ENCODE measurements around the gene REXO1. TPM values are rescaled to one million over a fixed set of nuclear protein-coding genes. Genes with fewer than 3 reads are reported as not detected.

The REXO1 gene
- total and polyA plus RNA-seq, 9 donors = 4.8 to 46.7 (median 25.8) TPM

DNA sequence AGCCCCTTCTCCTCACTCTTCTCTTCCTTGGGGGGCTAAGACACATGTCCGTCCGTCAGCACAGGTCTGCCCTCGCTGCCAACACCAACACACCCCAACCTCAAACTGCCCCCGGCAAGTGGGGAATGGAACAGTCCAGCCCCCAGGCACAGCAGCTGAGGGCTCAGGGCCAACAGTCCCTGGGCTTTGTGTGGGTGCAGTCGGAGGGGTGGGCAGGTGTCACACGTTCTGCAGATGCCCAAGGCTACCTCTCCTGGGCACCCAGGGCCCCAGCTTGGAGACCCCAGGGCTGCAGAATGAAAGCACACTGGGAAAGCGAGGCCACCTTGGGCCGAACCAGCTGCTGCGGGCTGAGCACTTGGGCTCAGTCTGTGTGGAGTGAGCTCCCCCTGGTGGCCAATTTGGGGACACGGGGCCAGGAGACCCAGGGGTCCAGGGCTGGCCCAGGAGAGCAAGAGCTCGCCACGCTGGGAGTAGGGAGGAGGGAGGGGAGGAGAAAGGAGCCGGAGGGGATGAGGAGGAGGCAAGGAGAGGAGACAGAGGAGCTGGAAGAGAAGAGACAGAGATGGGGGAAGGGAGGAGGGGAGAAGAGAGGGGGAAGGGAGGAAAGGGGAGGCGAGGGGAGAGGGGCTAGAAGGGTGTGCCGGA, 22.2 kb downstream of the REXO1 start:
- 15 to 21% (median 16%) methylated on average over 15 of the region's 15 CpGs for WGBS, 3 donors
- Histone ChIP-seq H3K27me3 (no peaks in the 10 kb centered on the region), H3K9me3 (no peaks in the 10 kb centered on the region), H3K4me3 (no peak overlapping the region), H3K36me3 (no peaks in the 10 kb centered on the region), H3K4me1 (ENCODE audit: insufficient read depth) (peaks cover 8% of the 10 kb centered on the region), H3K27ac (peak overlapping the region; percentile 68 to 89)
- peak; percentile 84 to 92 (median 92) for DNase-seq
- TF ChIP-seq, protein P1, sequence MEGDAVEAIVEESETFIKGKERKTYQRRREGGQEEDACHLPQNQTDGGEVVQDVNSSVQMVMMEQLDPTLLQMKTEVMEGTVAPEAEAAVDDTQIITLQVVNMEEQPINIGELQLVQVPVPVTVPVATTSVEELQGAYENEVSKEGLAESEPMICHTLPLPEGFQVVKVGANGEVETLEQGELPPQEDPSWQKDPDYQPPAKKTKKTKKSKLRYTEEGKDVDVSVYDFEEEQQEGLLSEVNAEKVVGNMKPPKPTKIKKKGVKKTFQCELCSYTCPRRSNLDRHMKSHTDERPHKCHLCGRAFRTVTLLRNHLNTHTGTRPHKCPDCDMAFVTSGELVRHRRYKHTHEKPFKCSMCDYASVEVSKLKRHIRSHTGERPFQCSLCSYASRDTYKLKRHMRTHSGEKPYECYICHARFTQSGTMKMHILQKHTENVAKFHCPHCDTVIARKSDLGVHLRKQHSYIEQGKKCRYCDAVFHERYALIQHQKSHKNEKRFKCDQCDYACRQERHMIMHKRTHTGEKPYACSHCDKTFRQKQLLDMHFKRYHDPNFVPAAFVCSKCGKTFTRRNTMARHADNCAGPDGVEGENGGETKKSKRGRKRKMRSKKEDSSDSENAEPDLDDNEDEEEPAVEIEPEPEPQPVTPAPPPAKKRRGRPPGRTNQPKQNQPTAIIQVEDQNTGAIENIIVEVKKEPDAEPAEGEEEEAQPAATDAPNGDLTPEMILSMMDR (IDR thresholded peaks at IDR 0.05) = peak; percentile 91 to 95 (median 95)
- TF ChIP-seq POLR2A (IDR thresholded peaks at IDR 0.05) (no peak), EP300 (IDR thresholded peaks at IDR 0.05) (no peak)
- intact Hi-C loops (cut with DNase I) = loop anchor here in 2 of 4 donors (10.0 kb wide), 2 partner anchors 151 to 281 kb away; no protein-coding TSS in a partner anchor

DNA sequence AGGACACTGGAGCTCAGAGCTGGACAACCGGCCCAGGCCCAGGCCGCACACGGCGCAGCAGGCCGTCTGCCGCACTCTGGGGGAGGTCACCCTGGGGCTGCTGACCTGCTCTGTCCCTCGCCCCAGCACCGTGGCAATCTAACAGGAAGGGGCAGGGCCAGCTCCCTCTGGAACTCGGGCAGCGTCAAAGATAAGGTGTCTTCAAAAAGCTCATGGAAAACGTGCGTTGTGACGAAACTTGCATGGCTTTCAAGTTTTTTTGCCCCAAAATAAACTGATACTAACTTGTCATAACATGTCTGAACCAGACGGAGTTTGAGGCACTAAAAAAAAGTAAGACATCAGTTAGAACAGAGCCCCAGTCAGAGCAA, 24.0 kb downstream of the REXO1 start:
- no peak overlapping the region for H3K27ac ChIP-seq
- no peak for DNase-seq
- peaks cover 8% of the 10 kb centered on the region for H3K4me1 ChIP-seq (ENCODE audit: insufficient read depth)
- H3K9me3 ChIP-seq = no peaks in the 10 kb centered on the region
- WGBS, 3 donors = 73 to 79% (median 76%) methylated on average over 14 of the region's 14 CpGs
- intact Hi-C loops (cut with DNase I) = loop anchor here in 2 of 4 donors (10.0 kb wide), 2 partner anchors 149 to 279 kb away; no protein-coding TSS in a partner anchor
- no peaks in the 10 kb centered on the region for H3K36me3 ChIP-seq
- TF ChIP-seq, protein P1 (IDR thresholded peaks at IDR 0.05) = no peak
- TF ChIP-seq POLR2A (IDR thresholded peaks at IDR 0.05) = no peak
- TF ChIP-seq EP300 (IDR thresholded peaks at IDR 0.05) = no peak
- no peaks in the 10 kb centered on the region for H3K27me3 ChIP-seq
- H3K4me3 ChIP-seq = no peak overlapping the region

DNA sequence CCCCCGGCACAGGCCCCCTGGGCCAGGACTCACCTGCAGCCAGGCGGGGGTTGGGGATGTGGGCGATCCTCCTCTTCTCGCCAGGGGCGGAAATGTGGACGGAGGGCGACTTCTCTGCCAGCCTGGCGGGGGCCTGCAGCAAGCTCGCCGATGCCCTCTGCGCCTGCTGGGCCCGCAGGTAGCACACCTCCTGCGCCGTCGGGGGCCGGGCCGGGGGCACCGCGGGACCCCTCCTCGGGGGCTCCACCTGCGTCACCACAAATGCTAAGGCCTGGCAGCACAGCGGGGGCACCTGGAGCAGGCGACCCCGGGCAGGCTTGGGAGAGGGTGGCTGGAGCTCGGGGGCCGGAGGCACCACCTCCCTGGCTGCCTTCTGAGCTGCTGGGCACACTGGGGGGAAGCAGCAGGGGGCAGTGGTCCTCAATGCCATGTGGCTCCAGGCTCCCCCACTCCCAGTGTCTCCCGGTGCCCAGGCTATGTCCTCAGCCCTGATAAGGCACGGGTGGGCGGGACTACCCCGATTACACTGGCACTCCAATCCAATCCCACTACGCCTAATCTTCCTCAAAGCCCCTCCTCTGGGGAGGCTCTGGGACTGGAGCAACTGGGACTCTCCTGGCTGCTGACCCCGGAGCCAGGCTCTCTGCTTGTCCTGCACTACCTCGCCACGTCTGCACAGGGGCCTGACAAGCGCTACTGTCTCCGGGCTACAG, 24.6 kb downstream of the REXO1 start:
- Histone ChIP-seq H3K36me3 (no peaks in the 10 kb centered on the region), H3K4me3 (no peak overlapping the region), H3K27ac (no peak overlapping the region), H3K27me3 (no peaks in the 10 kb centered on the region), H3K9me3 (no peaks in the 10 kb centered on the region), H3K4me1 (ENCODE audit: insufficient read depth) (peaks cover 8% of the 10 kb centered on the region)
- 83 to 89% (median 89%) methylated on average over 35 to 36 of the region's 36 CpGs for WGBS, 3 donors
- TF ChIP-seq POLR2A (IDR thresholded peaks at IDR 0.05) (no peak), EP300 (IDR thresholded peaks at IDR 0.05) (no peak)
- TF ChIP-seq, protein P1 (IDR thresholded peaks at IDR 0.05) = no peak
- intact Hi-C loops (cut with DNase I) = loop anchor here in 2 of 4 donors (10.0 kb wide), 2 partner anchors 149 to 279 kb away; no protein-coding TSS in a partner anchor
- no peak for DNase-seq

DNA sequence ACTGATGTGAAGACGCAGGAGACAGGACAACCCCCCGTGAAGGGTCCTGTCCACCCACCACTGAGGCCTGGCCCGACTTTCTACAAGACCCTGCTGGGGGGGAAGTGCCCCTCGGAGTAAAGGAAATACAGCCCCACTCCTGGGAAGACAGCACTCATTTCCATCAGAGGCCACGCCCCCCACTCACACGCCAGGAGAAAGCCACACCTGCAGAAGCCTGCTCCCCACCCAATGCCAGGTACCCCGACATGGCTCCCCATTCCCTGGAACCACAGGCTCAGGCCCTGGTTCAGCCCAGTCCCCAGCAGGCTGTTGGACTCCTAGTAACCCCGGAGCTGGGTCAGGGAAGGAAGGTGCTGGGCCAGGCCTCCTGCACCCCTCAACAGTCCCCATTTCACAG, 25.3 kb downstream of the REXO1 start:
- Histone ChIP-seq H3K36me3 (no peaks in the 10 kb centered on the region), H3K27me3 (no peaks in the 10 kb centered on the region), H3K27ac (no peak overlapping the region), H3K4me1 (ENCODE audit: insufficient read depth) (peaks cover 8% of the 10 kb centered on the region), H3K9me3 (no peaks in the 10 kb centered on the region), H3K4me3 (no peak overlapping the region)
- intact Hi-C loops (cut with DNase I) = loop anchor here in 2 of 4 donors (10.0 kb wide), 2 partner anchors 148 to 278 kb away; no protein-coding TSS in a partner anchor
- no peak for DNase-seq
- 82 to 83% (median 82%) methylated on average over 8 of the region's 8 CpGs for WGBS, 3 donors
- no peak for TF ChIP-seq POLR2A (IDR thresholded peaks at IDR 0.05)
- TF ChIP-seq, protein P1 (IDR thresholded peaks at IDR 0.05) = no peak
- no peak for TF ChIP-seq EP300 (IDR thresholded peaks at IDR 0.05)
